Liver (tissue), 9 donors: ENCODE data around the gene WNK2. TPM values are rescaled to one million over a fixed set of nuclear protein-coding genes. Genes with fewer than 3 reads are reported as not detected.

Experiments used
- DNase-seq: peaks from one replicate; pipeline ENCODE4 v3.0.0-alpha.2; 2017; ENCODE audit warnings: low spot score
- H3K27ac ChIP-seq, 2 donors: one replicate each; pipeline ENCODE4 v1.7.0; 2013; ENCODE audit warnings: inconsistent platforms in 2 of 2, low read length in 2 of 2, control low read depth in 1 of 2, low read depth in 1 of 2, mild to moderate bottlenecking in 1 of 2
- H3K27me3 ChIP-seq, 4 donors: one replicate each; pipeline versions ENCODE4 v1.6.1 to v1.7.0; 2013; ENCODE audit warnings: low read length in 3 of 4, inconsistent platforms in 1 of 4, mild to moderate bottlenecking in 1 of 4, moderate library complexity in 1 of 4; ENCODE audit not compliant: control insufficient read depth in 4 of 4, insufficient read depth in 4 of 4
- H3K36me3 ChIP-seq, 4 donors: one replicate each; pipeline versions ENCODE4 v1.6.1 to v1.7.0; 2013; ENCODE audit warnings: low read length in 3 of 4, mild to moderate bottlenecking in 3 of 4, low read depth in 1 of 4, moderate library complexity in 1 of 4; ENCODE audit not compliant: control insufficient read depth in 4 of 4, insufficient read depth in 3 of 4
- H3K4me1 ChIP-seq, 4 donors: one replicate each; pipeline versions ENCODE4 v1.6.1 to v1.7.0; 2013; ENCODE audit warnings: low read length in 3 of 4, mild to moderate bottlenecking in 3 of 4, moderate library complexity in 1 of 4; ENCODE audit not compliant: control insufficient read depth in 4 of 4, insufficient read depth in 4 of 4
- H3K4me3 ChIP-seq, 3 donors: one replicate each; pipeline versions ENCODE4 v1.6.1 to v1.7.0; 2013; ENCODE audit warnings: low read length in 3 of 3, control low read depth in 1 of 3, low read depth in 1 of 3, mild to moderate bottlenecking in 1 of 3
- H3K9ac ChIP-seq, 2 donors: one replicate each; pipeline ENCODE4 v1.7.0; 2013; ENCODE audit warnings: low read length in 2 of 2, mild to moderate bottlenecking in 2 of 2, moderate library complexity in 2 of 2, control low read depth in 1 of 2, low read depth in 1 of 2
- H3K9me3 ChIP-seq, 4 donors: one replicate each; pipeline versions ENCODE4 v1.6.1 to v1.7.0; 2013; ENCODE audit warnings: low read length in 3 of 4; ENCODE audit not compliant: control insufficient read depth in 4 of 4
- ATF3 ChIP-seq: IDR thresholded peaks from 2 replicates; pipeline ENCODE4 v1.6.1; 2016; ENCODE audit warnings: antibody characterized with exemption
- CTCF ChIP-seq: fragments of 150-350 bp; IDR thresholded peaks from 2 replicates; pipeline ENCODE4 v1.5.1; 2017; ENCODE audit warnings: improper control_type of control experiment, low read depth, low read length; ENCODE audit not compliant: missing input control
- EGR1 ChIP-seq, 2 donors: IDR thresholded peaks; 2 replicates each; pipeline ENCODE4 v1.6.1; 2016 to 2018; ENCODE audit warnings: antibody characterized with exemption in 2 of 2, low read depth in 2 of 2
- FOXA1 ChIP-seq: IDR thresholded peaks from 2 replicates; pipeline ENCODE4 v1.6.1; 2016; ENCODE audit warnings: antibody characterized with exemption
- FOXA2 ChIP-seq: IDR thresholded peaks from 2 replicates; pipeline ENCODE4 v1.6.1; 2016; ENCODE audit warnings: antibody characterized with exemption
- GABPA ChIP-seq, 2 donors: IDR thresholded peaks in 1 of 2; conservative IDR thresholded peaks in 1 of 2; 2 replicates each; pipeline ENCODE4 v1.6.1; 2016; ENCODE audit warnings: antibody characterized with exemption in 2 of 2, mild to moderate bottlenecking in 1 of 2, moderate library complexity in 1 of 2
- HNF4A ChIP-seq, 2 donors: conservative IDR thresholded peaks; 2 replicates each; pipeline ENCODE4 v1.6.1; 2016; ENCODE audit warnings: antibody characterized with exemption in 2 of 2, mild to moderate bottlenecking in 2 of 2
- HNF4G ChIP-seq: IDR thresholded peaks from 2 replicates; pipeline ENCODE4 v1.6.1; 2016; ENCODE audit warnings: antibody characterized with exemption
- JUND ChIP-seq, 2 donors: IDR thresholded peaks; 2 replicates each; pipeline ENCODE4 v1.6.1; 2016; ENCODE audit warnings: antibody characterized with exemption in 2 of 2
- MAX ChIP-seq: IDR thresholded peaks from 2 replicates; pipeline ENCODE4 v1.6.1; 2016; ENCODE audit warnings: antibody characterized with exemption
- NR2F2 ChIP-seq: IDR thresholded peaks from 2 replicates; pipeline ENCODE4 v1.6.1; 2016; ENCODE audit warnings: antibody characterized with exemption
- RAD21 ChIP-seq, 2 donors: IDR thresholded peaks; 2 replicates each; pipeline ENCODE4 v1.6.1; 2016; ENCODE audit warnings: antibody characterized with exemption in 2 of 2, mild to moderate bottlenecking in 2 of 2
- REST ChIP-seq: IDR thresholded peaks from 2 replicates; pipeline ENCODE4 v1.6.1; 2016; ENCODE audit warnings: antibody characterized with exemption, mild to moderate bottlenecking
- RXRA ChIP-seq, 2 donors: IDR thresholded peaks; 2 replicates each; pipeline ENCODE4 v1.6.1; 2017 to 2018; ENCODE audit warnings: antibody characterized with exemption in 2 of 2, mild to moderate bottlenecking in 1 of 2
- SP1 ChIP-seq: IDR thresholded peaks from 2 replicates; pipeline ENCODE4 v1.6.1; 2018; ENCODE audit warnings: antibody characterized with exemption, mild to moderate bottlenecking
- TAF1 ChIP-seq: conservative IDR thresholded peaks from 2 replicates; pipeline ENCODE4 v1.6.1; 2016; ENCODE audit warnings: antibody characterized with exemption, mild to moderate bottlenecking
- YY1 ChIP-seq: IDR thresholded peaks from 2 replicates; pipeline ENCODE4 v1.6.1; 2016; ENCODE audit warnings: antibody characterized with exemption, mild to moderate bottlenecking
- ZBTB33 ChIP-seq: IDR thresholded peaks from 2 replicates; pipeline ENCODE4 v1.6.1; 2016; ENCODE audit warnings: antibody characterized with exemption
- WGBS: extraction: QIAGEN DNeasy Blood & Tissue Kit; methylation state at CpG from one replicate; pipeline ENCODE4 v1.1.7; 2013; 5-methylcytosine and 5-hydroxymethylcytosine counted together
- polyA plus RNA-seq, 2 donors: library from polyadenylated mRNA; stranded (reverse) in 1 of 2; unstranded in 1 of 2; fragments of 200-250 nt in 1 of 2; fragments of >200 nt in 1 of 2; fragmentation: Nextera tagmentation in 1 of 2; extraction: Ambion mirVana in 1 of 2; gene quantifications; one replicate each; pipeline versions ENCODE4 v1.2.1 to v1.2.3, GENCODE V29; 2013 to 2015
- total RNA-seq, 2 donors: library from RNA; depleted of rRNA; stranded (reverse); fragments of >200 nt; gene quantifications; one replicate each; pipeline ENCODE4 v1.2.3, GENCODE V29; 2014
- donor health status: healthy.
- donor health status: healthy.
- donor health status: healthy.
- donor health status: healthy.
- donor health status: healthy.

The WNK2 gene
- total and polyA plus RNA-seq, 4 donors: 0.65 to 4.4 (median 1.7) TPM

GRCh38 chr9:93147632-93148031 is 36.3 kb upstream of the WNK2 start:
- H3K36me3 ChIP-seq: no peaks in the 10 kb centered on the region
- DNase-seq: no peak
- TF ChIP-seq NR2F2: no peak
- TF ChIP-seq EGR1 (IDR thresholded peaks at IDR 0.05; ENCODE audit: low read depth in 2 of 2): no peak
- TF ChIP-seq FOXA2: no peak
- no peak for TF ChIP-seq SP1
- H3K27me3 ChIP-seq: no peaks in the 10 kb centered on the region
- no peak overlapping the region for H3K27ac ChIP-seq
- H3K9me3 ChIP-seq: no peaks in the 10 kb centered on the region
- 77% methylated on average over 2 of the region's 2 CpGs for WGBS
- no peak overlapping the region for H3K4me3 ChIP-seq
- peaks cover 0 to 3% (median 0%) of the 10 kb centered on the region in 4 donors for H3K4me1 ChIP-seq
- H3K9ac ChIP-seq: no peak overlapping the region

GRCh38 chr9:93148721-93149120 is 35.2 kb upstream of the WNK2 start:
- Histone ChIP-seq H3K9ac (no peak overlapping the region), H3K36me3 (no peaks in the 10 kb centered on the region), H3K27me3 (no peaks in the 10 kb centered on the region), H3K27ac (no peak overlapping the region), H3K4me3 (no peak overlapping the region), H3K4me1 (peaks cover 0 to 3% (median 0%) of the 10 kb centered on the region in 4 donors), H3K9me3 (no peaks in the 10 kb centered on the region)
- 91% methylated on average over 2 of the region's 2 CpGs for WGBS
- TF ChIP-seq FOXA1: no peak
- TF ChIP-seq GABPA (IDR thresholded peaks at IDR 0.05 in 1 of 2, conservative IDR thresholded peaks at IDR 0.05 in 1 of 2): no peak
- no peak for DNase-seq

GRCh38 chr9:93149361-93149760 is 34.6 kb upstream of the WNK2 start:
- H3K36me3 ChIP-seq: no peaks in the 10 kb centered on the region
- peaks cover 0 to 2% (median 0%) of the 10 kb centered on the region in 4 donors for H3K4me1 ChIP-seq
- no peak for TF ChIP-seq TAF1
- TF ChIP-seq YY1: no peak
- no peak for TF ChIP-seq RAD21 (IDR thresholded peaks at IDR 0.05)
- no peak for TF ChIP-seq REST
- no peak for TF ChIP-seq FOXA1
- TF ChIP-seq ZBTB33: no peak
- no peak for TF ChIP-seq GABPA (IDR thresholded peaks at IDR 0.05 in 1 of 2, conservative IDR thresholded peaks at IDR 0.05 in 1 of 2)
- no peak for TF ChIP-seq ATF3
- TF ChIP-seq FOXA2: no peak
- no peak for TF ChIP-seq SP1
- TF ChIP-seq EGR1 (IDR thresholded peaks at IDR 0.05; ENCODE audit: low read depth in 2 of 2): no peak
- no peak for TF ChIP-seq MAX
- no peak for TF ChIP-seq CTCF
- TF ChIP-seq RXRA (IDR thresholded peaks at IDR 0.05): no peak
- no peak for TF ChIP-seq JUND (IDR thresholded peaks at IDR 0.05)
- no peak for TF ChIP-seq NR2F2
- TF ChIP-seq HNF4G: no peak
- TF ChIP-seq HNF4A (conservative IDR thresholded peaks at IDR 0.05): no peak
- 49% methylated on average over 1 of the region's 1 CpG for WGBS
- no peak overlapping the region for H3K4me3 ChIP-seq
- no peak overlapping the region for H3K9ac ChIP-seq
- H3K9me3 ChIP-seq: no peaks in the 10 kb centered on the region
- no peak for DNase-seq
- no peaks in the 10 kb centered on the region for H3K27me3 ChIP-seq
- H3K27ac ChIP-seq: no peak overlapping the region
